GM12874 (cell line): ENCODE data around the gene RASGEF1C.

Experiments
- TF ChIP-seq, protein P1 (sequence below): IDR thresholded peaks from 2 replicates; pipeline ENCODE4 v1.5.1; 2011; ENCODE audit warnings: low read depth, mild to moderate bottlenecking, control low read depth, low read length, moderate library complexity; ENCODE audit not compliant: insufficient read depth

The RASGEF1C gene

DNA sequence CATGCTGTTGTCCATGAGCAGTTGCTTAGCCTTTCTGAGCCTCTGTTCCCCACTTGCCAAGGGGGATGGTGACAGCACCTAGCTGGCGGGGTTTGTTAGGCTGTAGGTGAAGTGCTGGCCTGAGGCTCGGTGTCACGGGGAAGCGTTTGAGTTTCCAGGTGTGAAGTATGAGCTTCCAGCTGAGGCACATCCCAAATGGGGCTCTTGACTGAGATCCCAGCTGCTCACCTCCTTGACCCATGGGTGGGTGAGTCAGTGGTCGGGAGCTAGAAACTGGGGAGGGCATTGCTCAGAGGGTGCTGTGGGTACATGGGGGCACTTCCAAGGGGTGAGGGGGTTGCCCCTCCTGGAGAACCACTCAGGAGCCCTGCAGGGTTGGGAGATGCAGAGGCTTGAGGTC, 111.1 kb downstream of the RASGEF1C start:
- TF ChIP-seq, protein P1, sequence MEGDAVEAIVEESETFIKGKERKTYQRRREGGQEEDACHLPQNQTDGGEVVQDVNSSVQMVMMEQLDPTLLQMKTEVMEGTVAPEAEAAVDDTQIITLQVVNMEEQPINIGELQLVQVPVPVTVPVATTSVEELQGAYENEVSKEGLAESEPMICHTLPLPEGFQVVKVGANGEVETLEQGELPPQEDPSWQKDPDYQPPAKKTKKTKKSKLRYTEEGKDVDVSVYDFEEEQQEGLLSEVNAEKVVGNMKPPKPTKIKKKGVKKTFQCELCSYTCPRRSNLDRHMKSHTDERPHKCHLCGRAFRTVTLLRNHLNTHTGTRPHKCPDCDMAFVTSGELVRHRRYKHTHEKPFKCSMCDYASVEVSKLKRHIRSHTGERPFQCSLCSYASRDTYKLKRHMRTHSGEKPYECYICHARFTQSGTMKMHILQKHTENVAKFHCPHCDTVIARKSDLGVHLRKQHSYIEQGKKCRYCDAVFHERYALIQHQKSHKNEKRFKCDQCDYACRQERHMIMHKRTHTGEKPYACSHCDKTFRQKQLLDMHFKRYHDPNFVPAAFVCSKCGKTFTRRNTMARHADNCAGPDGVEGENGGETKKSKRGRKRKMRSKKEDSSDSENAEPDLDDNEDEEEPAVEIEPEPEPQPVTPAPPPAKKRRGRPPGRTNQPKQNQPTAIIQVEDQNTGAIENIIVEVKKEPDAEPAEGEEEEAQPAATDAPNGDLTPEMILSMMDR, result no peak

DNA sequence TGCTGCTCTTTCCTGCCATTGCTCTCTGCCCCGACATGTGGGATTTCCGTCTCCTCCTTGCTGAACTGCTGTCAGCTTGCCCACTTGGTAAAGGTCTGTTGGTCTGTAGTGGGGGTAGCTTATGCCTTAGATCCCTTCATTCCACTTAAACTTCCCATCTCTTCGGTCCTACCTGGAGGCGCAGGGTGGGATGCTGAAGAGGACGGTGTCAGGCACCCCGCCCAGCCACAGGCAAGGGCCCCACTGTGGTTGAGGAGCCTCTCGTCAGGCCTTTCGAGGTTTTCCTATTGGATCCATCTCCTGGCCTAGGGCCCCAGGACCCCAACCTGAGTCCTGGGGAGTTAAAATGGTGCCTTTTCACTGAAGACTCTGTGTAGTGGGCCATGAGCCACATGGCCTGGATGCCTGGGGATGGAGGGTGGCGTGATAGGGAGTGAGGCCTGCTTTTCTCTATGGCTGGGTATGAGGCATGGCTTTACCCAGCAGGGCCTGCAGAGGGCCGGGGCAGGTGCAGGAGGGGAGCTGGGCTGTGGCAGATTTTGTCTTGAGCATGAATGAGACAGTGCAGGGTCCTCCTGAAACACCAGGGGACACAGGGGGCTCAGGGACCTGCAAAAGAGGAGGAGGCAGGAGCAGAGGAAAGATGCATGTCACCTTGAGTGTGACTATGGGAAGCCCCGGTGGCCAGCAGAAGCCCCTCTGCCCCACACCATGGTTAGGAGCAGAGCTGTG, 111.7 kb downstream of the RASGEF1C start:
- TF ChIP-seq, protein P1, result no peak

DNA sequence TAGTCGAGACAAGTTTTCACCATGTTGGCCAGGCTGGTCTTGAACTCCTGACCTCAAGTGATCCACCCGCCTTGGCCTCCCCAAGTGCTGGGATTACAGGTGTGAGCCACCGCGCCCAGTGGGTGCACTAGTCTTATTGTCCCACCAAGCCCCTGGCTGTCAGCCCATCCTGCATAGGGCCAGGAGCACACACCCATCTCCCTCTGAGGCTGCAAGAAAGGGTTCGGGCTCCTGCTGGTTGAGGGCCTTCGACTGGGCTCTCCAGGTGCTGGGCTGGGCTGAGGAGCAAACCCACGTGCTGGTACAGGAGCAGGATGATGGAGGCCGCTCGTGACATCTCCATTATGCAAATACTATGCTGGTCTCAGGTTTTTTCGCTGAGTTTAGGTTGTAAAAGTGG, 112.4 kb downstream of the RASGEF1C start:
- TF ChIP-seq, protein P1, result no peak

DNA sequence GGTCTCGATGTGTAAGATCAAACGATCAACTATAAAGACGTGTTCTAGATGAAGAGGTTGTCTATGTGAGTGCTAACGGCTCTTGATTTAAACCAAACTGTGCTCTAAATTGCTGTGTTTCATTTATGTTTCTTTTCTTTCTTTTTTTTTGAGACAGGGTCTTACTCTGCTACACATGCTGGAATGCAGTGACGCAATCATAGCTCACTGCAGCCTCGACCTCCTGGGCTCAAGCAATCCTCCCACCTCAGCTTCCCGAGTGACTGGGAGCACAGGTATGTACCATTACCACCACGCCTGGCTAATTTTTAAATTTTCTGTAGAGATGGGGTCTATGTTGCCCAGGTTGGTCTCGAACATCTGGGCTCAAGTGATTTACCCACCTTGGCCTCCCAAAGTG, 113.5 kb downstream of the RASGEF1C start:
- TF ChIP-seq, protein P1, result no peak

DNA sequence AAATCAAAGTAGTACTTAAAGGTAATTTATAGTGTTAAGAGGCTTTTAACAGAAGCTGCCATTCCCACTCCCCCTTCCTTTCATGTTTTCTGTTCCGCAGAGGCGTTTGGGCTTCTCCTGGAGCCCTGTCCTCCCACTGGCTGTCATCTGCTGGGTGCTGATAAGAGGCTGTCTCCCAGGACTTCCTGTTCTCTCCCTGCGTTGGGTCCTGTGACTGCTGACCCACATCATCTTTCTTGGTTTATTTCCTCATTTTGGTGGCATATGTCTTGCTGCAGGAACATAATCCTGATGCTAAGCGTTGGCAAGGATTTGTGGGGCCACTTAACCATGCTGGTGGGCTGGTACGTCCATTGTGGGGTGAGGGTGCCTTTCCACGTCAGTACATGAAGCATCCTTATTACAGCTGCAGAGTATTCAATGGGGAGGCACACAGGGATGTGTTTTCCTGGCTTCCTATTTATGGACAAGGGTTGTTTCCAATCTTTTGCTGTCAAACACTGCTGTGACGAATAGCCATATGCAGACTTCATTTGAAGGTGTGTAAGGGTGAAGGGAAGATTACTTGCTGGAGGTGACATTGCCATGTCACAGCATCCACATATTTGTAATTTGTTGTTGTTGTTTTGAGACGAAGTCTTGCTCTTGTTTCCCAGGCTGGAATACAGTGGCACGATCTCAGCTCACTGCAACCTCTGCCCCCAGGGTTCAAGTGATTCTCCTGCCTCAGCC, 115.2 kb downstream of the RASGEF1C start:
- TF ChIP-seq, protein P1, result no peak

DNA sequence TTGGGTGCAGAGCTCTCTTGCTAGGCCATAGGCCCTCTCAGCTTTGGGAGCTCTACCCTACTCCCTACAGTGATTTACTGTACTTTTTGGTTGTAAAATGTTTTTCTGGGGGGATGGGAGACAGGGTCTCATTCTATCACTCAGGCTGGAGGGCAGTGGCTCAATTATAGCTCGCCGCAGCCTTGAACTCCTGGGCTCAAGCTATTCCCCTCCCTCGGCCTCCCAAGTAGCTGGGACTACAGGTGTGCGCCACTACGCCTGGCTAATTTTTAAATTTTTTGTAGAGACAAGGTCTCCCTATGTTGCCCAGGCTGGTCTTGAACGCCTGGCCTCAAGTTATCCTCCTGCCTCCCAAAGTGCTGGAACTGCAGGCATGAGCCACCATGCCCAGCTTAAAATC, 115.8 kb downstream of the RASGEF1C start:
- TF ChIP-seq, protein P1, result no peak

DNA sequence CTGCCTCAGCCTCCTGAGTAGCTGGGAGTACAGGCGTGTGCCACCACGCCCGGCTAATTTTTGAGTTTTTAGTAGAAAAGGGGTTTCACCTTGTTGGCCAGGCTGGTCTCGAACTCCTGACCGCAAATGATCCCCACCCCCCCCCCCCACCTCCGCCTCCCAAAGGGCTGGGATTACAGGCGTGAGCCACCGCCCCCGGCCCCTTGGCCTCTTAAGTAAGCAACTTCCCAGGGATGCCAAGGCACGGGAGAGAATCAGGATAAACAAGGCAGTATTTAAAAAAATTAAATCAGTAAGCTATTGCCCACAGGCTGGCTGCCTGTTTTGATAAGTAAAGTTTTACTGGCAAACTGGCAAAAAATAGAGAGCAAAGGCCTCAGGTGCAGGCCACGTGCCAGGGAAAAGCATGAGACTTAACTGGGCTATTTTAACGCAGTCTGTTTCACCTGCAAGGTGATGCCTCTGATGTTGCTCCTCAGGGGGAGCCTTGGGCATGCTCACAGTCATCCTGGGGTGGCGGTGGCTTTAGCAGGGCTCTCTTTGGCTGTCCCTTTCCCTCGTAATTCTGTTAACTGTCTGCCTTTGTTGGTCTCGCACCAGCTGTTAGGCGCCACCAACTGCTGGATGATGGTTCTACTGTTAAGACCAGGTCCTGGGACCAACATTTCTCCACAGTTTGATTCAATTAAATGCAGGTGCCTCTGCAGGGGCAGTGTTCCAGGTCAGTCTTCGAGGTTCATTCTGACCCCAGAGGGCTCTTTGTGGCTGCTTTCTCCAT, 118.1 kb downstream of the RASGEF1C start:
- TF ChIP-seq, protein P1, result no peak
